NB4 (cell line): ENCODE data around the gene MAFB.

ENCODE experiments used
- MAX ChIP-seq: IDR thresholded peaks from 2 replicates; pipeline ENCODE4 v1.6.1; 2011; ENCODE audit warnings: low read depth, low read length
- MYC ChIP-seq: IDR thresholded peaks from 2 replicates; pipeline ENCODE4 v1.6.1; 2011; ENCODE audit warnings: low read depth, low read length
- POLR2A ChIP-seq: IDR thresholded peaks from 2 replicates; pipeline ENCODE4 v1.6.1; 2011; ENCODE audit warnings: mild to moderate bottlenecking; ENCODE audit not compliant: insufficient read length; ENCODE audit errors: extremely low read depth
- TF ChIP-seq, protein P1 (sequence below): IDR thresholded peaks from one replicate; pipeline ENCODE4 v1.5.1; 2012; ENCODE audit warnings: low read depth, low read length

DNA sequence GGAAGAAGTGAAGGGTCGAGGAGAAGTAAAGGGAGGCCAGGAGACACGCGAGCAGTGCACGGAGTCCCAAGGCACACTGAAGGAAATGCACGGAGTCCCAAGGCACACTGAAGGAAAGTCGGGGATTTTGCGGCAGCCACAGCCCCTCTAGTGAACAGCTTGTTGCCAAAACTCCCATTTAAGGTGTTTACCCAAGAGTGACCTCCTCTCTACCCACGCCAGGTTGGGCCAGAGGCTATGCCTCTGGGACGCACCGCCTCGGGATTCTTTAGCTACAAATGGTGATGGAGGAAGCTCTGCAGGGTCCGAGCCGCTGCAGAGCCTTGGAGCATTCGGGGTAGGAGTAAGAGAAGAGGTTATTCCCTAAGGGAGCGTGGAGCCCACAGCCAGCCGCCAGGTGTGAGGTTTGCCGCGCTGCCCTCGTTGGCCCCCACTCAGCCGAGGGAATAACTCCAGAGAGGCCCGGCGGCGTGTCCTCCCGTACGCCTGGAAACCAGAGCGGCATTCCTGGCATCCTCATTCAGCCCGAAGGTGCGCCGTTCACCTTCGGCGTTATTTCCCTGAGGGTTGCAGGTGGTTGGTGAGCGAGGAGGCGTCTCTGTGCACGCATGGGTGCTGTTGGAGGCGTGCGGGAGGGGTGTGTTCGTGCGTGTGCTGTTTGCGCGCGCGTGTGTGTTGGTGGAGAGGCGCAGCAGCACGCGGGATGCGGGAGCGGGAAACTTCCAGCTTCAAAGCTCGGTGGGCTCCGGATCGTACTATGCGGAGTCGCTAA, 3.4 kb upstream of the MAFB start:
- TF ChIP-seq, protein P1, sequence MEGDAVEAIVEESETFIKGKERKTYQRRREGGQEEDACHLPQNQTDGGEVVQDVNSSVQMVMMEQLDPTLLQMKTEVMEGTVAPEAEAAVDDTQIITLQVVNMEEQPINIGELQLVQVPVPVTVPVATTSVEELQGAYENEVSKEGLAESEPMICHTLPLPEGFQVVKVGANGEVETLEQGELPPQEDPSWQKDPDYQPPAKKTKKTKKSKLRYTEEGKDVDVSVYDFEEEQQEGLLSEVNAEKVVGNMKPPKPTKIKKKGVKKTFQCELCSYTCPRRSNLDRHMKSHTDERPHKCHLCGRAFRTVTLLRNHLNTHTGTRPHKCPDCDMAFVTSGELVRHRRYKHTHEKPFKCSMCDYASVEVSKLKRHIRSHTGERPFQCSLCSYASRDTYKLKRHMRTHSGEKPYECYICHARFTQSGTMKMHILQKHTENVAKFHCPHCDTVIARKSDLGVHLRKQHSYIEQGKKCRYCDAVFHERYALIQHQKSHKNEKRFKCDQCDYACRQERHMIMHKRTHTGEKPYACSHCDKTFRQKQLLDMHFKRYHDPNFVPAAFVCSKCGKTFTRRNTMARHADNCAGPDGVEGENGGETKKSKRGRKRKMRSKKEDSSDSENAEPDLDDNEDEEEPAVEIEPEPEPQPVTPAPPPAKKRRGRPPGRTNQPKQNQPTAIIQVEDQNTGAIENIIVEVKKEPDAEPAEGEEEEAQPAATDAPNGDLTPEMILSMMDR: no peak
- TF ChIP-seq POLR2A: no peak
- TF ChIP-seq MYC: no peak
- no peak for TF ChIP-seq MAX
